Dermis blood vessel endothelial cell (primary cell): ENCODE data around the gene TBRG4. TPM values are rescaled to one million over a fixed set of nuclear protein-coding genes. Genes with fewer than 3 reads are reported as not detected.
A peak's percentile ranks its signal among the peaks of the same experiment; 100 is the strongest.
"Not testable (repeated sequence)": the region's sequence is repeated elsewhere in the genome, so short reads cannot be mapped to it uniquely, and the experiment has no call there.

Experiments used
- DNase-seq: peaks from one replicate; pipeline ENCODE4 v3.0.0; 2010
- total RNA-seq: library from RNA; depleted of rRNA; stranded (reverse); fragments of >200 nt; gene quantifications from 2 replicates; pipeline ENCODE4 v1.2.3, GENCODE V29; 2014

The TBRG4 gene
- total RNA-seq, 1 donor from 2014 or later, result 55.1 TPM

DNA sequence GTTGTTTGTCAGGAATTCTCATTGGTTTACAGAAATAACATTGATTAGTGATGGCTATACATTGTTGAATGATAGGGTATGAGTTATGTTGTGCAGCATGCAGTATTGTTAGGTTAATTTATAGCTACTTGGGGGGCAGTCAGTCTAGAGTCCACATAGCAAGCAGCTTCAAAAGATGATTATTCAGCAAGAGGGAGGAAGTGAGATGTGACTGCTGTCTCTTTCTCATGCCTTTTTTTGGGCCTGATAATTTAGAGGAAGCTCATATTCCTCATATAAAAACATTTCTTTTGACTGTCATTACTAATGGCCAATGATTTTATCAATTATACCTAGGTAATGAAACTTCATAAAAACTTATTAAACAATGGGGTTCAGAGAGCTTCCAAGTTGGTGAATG is 3.4 kb upstream of the TBRG4 start:
- no peak for DNase-seq

DNA sequence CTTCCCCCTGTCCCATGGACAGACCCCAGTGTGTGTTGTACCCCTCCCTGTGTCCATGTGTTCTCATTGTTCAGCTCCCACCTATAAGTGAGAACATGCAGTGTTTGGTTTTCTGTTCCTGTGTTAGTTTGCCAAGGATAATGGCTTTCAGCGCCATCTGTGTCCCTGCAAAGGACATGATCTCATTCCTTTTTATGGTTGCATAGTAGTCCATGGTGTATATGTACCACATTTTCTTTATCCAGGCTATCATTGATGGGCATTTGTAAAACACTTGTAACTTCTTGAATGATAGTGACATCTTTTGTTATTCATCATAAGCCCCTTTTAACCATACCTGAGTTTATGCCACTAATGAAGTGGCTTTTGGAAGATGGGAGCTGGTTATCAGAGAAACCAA is 2.8 kb upstream of the TBRG4 start:
- DNase-seq, result not testable (repeated sequence)

DNA sequence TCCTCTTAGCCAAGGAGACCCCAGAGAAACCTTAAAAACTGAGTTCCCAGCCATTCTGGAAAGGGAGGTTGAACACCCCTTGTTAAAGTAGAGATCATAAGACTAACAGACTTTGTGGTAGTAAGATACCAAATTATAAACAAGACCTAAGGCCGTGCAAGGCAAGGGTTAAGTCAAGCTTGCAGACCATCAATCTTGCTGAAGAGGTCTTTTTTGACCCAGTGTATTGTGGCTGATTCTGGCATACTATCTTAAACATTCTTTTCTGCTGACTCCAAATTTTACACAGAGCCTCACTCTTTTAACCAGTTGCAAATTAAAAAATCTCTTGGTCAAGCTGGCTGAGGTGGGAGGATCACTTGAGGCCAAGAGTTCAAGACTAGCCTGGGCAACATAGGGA is 1.2 kb upstream of the TBRG4 start:
- no peak for DNase-seq

DNA sequence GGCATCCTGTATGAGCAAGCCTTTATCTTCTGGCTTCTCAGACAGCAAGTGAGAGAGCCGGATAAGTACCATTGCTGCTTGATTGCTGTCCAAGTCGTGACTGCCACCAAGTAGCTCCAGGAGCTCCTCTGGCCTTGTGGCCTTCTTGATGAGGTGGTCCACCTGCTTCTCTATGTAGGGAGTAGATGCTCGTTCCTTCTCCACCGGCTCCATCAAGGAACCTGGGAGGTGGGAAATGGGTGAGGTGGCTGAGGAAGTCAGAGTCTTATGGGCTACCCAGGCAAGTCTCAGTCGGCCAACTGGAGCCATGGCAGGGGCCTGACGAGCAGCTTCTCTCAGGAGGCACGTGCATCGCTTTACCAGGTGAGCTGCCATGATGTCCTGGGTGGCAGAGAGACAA is 2.6 kb downstream of the TBRG4 start:
- no peak for DNase-seq

DNA sequence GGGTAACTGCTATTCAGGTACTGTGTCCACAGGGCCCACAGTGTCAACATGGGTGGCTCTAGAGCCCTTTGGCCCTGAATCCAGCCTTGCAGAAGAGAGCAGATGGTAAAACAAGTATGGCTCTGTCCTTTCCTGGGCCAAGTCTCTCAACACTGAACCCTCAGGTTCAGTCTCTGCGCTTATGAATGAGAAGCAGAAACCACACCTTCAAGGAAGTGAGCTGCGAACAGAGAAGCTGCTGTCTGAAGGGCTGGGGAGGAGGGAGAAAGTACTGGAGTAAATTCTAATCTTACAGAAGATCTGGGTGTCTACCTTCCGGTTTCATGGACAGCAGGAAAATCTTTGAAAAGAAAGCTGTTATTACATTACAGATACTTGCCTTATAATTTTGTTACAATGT is 4.1 kb downstream of the TBRG4 start:
- DNase-seq, result no peak

DNA sequence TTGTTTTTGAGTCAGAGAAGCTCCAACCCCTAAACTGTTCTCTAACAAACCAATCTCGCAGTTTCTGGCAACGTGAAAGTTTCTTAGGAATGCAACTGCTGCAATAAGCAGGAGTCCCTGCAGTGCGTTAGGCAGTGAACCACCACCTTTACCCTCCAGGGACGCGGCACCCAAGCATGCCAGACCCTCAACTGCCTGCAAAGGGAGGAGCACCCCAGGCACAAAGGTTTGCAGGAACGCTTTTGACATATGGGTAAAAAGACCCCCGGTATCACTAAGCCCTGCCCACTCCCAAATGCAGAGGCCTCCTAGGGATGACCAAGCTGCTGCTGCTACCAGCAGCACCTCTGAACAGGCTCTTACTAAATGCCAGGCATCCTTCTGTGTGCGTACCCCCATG is 4.7 kb downstream of the TBRG4 start:
- DNase-seq, result no peak

DNA sequence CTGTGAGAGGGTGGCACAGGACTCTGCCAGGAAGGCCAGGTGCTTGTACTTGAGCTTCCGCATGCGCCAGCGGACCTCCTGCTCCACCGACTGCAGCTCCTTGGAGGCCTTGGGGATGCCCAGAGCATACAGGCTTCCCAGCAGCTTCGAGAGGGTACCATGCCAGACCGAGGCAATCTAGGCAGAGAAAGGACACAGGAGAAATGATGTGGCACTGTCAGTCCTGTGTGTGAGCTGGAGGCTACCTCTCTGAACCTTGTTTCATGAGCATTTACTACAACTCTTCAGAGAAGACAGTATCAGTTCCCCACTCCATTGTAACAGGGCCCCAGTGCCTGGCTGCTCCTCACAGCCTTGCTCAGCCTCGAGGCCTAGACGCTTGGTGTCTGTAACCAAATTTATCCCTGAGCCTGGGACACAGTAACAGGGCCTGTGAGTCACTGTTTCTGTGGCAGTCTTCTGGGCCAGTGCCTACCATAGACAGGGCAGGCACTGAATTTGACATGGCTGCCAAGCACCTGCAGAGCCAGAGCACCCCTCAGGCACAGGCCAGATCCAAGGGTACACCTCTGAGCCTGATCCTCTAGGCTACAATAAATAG is 5.8 kb downstream of the TBRG4 start:
- no peak for DNase-seq

DNA sequence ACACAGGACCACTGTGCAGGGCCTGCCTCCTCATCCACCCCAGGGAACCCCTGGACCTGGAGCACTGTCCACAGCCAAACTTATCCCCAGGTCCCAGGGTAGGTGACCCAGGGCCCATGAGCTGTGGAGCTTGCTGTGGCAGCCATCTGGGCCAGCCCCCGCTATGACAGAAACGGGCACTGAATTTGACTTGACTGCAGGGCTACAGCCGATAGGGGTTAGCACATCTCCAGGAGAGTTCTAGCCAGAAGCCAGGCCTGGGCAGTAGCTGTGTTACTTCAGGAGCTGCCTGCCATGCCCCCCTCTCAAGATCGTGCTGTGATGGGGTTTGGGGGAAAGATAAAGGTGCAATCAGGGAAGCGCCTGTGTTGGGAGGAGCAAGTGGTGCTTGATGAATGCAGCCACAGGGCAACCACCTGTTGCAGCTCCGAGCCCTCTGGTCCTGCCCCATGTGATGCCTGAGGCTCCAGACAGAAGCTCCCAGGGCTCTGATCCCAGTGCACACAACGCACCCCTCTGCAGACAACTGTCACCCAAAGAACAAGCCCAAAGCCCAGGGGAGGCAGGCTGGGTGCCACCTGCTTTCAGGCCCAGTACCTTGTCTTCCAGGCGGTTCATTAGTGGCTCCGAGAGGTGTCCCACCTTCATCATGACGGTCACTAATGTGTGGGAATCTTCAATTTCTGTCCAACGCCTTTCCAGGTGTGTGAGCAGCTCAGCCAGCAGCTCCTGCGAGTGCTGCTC is 6.5 kb downstream of the TBRG4 start:
- no peak for DNase-seq

DNA sequence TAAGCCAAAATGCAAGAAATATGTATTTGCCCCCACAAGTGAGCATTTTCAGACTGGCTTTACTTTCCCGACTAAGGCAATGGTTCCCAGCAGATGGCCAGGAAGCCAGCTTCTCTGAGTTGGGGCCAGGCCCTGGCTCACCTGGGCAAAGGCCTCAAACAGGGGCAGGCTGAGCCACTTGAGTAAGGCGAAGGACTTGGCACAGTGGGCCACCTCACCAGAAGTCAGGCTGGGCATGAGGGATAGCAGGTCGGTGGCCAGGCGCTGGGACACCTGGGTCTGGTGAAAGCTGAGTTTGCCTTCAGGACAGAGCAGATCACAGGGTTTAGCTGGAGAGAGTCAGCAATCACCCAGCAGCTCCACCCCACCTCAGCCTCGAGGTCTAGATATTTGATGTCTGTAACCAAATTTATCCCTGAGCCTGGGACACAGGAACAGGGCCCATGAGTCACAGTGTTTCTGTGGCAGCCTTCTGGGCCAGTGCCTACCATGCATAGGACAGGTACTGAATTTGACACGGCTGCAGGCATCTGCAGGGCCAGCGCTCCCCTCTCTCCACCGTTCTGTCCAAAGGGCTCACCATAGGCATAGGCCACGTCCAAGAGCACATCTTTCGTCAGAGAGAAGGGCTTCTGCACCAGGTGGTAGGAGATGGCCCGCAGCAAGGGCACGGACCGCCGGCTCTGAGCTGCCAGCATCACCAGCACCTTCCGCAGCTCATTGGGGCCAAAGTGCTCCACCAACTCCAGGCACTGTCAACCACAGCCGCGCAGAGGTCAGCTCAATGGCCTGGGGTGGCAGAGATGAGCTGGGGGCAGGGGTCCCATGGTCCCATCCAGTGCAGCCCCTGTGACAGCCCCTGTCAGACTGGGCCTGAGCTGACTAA is 7.3 kb downstream of the TBRG4 start:
- DNase-seq, result no peak

DNA sequence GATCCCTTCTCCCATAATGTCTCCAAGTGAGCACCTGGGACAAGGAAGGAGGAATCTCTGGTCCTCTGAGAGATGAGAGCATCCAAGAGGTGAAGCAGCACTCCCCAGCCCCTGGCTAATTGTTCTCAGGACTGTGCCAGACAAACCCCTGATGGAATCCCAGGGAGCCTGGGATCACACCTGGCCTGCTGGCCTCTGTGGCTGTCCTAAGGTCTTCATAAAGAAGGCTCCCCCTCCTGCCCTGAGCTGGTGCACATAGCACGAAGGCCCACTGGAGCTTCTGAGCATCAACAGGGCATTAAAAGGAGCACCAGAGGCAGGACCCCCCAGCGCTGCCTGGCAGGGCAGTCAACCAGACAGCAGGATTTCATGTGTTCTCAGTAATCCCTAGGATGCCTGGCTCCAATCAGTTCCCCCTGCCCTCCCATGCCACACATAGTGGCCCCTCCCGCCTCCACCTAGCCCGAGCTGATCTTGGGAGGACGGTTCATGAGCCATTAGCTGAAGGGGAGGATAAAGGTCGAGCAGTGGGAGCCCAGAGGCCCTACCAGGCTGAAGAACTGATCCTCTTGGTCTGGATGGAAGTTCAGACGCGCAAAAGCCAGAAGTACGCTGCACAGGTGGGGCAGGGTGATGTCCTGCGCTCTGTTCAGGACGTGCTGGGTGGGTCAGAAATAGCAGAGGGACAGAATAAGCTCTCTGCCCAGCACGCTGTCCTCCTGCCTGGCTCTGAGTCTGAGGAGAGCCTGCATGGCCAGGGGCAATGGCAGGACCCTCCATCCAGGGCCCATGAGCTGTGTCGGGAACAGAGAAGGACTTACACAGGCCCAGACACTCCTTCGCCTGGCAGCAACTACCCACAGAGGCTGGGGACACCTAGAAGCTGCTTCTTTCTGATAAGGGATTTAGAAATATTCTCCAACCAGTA is 8.4 kb downstream of the TBRG4 start:
- DNase-seq, result no peak

DNA sequence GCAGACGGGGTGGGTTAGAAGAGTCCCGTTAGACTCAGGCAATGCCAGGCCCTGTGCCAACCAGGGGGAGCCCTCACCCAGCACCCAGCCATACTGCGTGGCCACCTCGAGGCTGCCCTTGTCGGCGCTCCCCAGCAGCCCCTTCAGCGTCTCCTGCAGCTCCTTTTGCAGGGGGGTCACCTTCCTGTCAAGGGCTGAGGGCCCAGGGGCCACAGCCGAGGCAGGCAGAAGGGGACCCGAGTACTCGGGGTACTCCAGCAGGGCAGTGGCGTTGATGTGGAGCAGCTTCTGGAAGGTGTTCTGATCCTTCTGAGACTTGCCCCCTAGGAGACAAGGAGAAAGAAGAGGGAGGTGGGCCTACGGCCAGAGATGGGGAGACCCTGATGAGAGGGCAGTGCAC is 9.7 kb downstream of the TBRG4 start:
- DNase-seq, result no peak

DNA sequence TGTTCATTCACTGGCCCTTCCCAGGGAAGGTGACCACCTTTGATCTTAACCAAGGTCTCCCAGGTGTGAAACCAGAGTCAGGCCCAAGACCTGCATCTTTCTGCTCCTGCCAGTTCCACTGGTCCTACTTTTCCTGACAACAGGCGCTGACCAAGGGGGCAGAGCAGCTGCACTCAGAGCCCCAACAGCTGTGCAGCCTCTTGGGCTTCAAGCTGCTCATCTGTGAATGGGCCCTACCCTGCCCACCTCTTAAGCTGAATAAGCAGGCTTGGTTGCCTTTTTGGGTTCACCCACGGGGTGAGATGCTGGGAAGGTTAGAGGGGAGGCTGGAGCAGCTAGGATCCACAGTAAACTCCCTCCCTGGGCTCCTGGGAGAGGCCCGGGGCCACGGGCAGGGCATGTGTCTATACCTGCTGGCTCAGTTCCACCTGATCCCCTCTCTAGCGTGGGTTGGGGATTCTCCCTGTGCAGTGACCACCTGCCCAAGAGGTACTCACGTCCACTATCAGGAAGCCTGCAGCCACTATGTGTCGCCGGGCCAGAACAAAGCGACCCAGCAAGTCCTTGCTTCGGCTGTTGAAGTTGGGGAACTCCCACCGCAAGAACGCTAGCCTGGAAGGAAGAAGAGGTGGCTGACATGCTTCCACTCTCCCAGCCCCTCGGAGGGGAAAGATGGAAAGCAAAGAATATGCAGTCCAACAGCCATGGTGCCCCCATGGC is 10.6 kb downstream of the TBRG4 start:
- no peak for DNase-seq

DNA sequence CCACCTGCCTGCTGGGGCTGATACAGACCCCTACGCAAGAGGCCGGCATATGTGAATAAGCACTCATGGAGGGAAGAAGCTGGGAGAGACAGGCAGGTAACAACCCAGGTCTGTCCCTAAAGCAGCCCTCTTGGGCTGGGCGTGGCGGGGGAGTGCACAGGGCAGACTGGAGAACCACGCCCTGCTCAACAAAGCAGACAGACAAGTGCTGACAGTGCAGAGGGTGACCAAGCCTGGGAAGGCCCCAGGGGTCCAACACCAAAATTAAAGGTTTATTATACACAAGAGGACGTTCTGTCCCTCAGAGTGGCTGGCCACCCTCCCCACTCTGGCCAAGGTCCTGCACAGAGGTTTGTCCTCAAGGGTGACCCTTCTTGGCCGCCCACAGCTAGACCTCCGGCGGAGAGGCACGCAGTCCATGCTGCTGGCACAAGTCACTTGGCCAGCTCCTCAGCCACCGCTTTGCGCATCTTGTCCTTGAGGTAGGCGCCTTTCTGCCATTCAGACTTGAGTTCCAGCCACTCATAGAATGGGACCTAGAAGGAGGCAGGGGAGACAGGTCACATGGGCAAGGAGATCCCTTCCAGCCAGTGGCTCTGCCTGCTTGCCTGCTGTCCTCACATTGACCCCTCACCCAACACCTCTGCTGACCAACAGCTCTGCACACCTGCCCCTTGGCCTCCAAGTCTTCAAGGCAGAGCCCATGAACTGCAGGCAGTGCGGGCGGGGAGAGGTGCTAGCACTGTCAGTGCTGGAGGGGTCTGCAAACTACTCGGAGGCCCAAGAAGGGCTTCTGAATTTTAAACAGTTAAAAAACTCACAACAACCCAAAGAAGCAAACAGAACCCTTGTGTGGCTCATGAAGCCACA is 11.4 kb downstream of the TBRG4 start:
- DNase-seq, result no peak

DNA sequence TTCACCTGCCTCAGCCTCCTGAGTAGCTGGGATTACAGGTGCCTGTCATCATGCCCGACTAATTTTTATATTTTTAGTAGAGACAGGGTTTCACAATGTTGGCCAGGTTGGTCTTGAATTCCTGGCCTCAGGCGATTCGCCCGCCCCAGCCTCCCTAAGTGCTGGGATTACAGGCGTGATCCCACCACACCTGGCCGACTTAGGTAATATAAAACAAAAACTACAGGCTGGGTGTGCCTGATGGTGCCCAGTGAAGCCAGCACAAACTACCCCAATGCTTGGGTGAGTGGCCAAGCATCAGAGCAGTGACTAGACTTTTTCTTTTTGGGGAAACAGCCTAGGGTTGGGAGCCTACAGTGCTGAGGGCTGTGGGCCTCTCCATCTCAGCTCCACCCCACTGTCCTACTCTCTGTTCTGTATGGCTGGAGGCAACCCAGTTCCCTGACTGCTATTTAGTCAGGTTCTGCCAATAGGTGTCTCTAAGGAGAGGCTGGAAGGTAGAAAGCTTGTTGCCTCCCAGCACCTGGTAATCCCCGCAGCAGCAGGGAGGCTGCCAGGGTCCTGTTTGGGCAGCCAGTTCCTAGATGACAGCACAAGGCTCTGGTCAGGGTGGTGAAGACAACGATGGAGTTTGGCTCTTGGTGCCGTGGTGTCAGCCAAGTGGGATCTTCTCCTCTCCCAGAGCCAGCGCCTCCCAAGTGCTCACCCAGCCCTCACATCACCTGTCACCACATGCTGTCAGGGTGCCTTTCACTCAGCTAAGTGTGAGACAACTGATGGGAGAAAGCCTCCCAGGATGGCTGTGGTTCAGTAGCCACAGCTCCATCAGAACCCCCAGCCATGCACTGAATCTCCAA is 12.3 kb downstream of the TBRG4 start:
- DNase-seq, result no peak

DNA sequence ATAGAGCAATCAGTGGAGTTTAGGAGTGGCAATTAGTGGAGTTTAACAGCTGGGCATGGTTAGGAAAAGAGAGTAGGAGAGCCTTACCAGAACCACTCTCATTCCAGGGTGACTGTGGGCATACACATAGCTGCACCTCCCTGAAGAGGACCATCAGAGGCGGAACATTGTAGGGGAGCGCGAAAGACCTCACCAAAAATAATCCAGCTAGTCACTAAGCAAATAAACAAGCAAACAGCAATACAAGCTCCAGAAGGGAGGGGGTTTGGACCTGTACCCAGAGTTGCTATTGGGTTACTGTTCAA is 18.6 kb downstream of the TBRG4 start:
- no peak for DNase-seq

DNA sequence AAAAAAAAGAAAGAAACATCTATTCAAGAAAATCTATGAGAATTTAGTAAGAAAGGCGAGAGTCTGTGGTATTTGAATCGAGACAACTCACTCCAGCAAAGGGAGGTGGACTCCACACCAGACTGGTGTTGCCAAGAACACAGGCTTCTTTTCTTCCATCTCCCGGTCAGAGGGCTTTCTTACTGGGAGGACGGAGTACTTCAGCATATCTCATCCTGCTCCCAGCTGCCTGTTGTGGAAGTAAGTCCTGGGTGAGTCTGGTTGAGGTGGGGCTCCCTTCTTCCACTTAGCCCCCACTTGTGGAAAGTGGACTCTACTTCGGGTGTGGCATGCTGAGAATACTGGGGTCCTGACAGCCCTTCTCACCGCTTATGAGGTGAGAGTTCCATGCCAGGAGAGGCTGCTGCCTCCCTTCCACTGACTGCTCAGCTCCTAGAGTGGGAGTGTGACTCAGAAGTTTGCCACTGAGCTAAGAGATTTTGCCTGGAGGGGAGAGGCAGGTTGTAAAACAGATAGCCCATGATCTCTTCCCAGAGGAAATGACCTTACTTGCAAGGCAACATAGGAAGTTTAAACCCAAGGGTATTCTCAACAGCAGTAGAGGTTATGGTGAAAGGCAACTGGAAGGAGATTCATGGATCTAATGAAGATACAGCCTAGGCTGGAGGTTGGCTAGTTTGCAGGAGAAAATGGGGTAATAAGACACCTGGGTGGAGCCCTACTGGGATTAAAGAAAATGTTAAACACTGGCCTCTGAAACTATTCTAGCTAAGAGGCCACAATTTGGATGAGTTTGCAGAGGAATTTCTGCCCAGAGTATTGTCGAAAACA is 19.2 kb downstream of the TBRG4 start:
- DNase-seq, result no peak

DNA sequence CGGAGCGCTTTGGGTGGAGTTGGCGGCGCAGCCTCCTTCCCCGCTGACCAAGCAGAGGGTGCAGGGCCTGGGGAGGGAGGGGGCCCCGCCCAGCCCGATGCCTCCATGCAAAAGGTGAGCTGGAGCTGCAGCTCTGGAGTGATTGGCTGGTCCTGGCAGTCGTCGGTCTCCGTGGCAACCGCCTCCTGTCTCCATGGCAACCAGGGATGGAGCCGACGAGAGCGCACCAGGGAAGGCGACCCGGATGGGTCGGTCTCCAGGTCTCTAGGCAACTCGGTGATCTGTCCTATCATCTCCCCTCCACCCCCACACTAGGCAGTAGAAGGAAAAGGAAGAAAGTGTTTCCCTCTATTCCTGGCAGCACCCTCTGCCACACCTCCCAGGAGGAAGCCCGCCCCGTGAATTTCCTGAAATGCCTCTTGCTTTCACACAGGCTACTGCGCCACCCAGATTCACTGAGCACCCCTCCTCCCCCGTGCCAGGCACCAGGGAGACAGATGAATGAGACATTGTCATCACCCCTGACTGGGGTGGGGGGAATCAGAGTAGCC is 22.1 kb downstream of the TBRG4 start:
- peak; percentile 37 for DNase-seq

DNA sequence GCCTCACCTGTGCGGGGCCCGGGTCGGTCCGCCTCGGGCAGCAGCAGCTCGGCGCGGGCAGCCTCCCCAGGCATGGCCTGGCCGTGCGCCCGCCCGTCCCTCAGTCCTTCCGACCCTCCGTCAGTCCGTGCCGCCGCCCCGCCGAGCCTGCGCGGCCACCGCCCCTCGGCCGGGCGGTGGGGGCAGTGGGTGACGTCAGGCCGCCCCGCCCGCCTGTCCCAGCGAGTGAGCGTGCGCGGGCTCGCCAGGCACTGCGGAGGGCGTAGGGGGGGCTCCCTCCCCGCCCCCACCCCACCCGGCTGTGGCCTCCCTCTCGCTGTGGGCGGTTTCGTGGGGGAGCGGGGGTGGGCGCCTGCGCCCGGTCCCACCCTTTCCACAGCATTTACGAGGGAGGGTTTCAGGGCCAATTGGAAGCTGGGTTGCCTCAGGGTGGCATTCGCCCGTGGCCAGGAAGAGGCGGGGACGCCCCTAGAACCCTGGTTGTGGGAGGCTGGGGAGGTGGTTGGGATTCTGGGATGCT is 22.6 kb downstream of the TBRG4 start, which contains the start of gene NACAD:
NACAD (minus strand) TSS at position 149 of the 520 bp plus-strand sequence; CDS start at position 74, 75 bp downstream.
- DNase-seq, result peak; percentile 39
